Hepatocyte (in vitro differentiated cells): ENCODE measurements around the gene LYSMD4. TPM values are rescaled to one million over a fixed set of nuclear protein-coding genes. Genes with fewer than 3 reads are reported as not detected.

Experiments
- DNase-seq: peaks from one replicate; pipeline ENCODE4 v3.0.0-alpha.2; 2016; ENCODE audit warnings: low spot score
- H2AFZ ChIP-seq: fragments of 200-600 bp; sonication (generic); 2 replicates; pipeline ENCODE4 v1.6.0; 2016; ENCODE audit warnings: antibody characterized with exemption, mild to moderate bottlenecking
- H3K27ac ChIP-seq: fragments of 200-600 bp; sonication (generic); 2 replicates; pipeline ENCODE4 v1.5.1; 2016; ENCODE audit warnings: mild to moderate bottlenecking
- H3K27me3 ChIP-seq: fragments of 200-600 bp; sonication (generic); 2 replicates; pipeline ENCODE4 v1.6.1; 2016
- H3K36me3 ChIP-seq: fragments of 200-600 bp; sonication (generic); replicated peaks from 2 replicates; pipeline ENCODE4 v1.5.1; 2016; ENCODE audit warnings: low read depth; ENCODE audit not compliant: insufficient read depth
- H3K4me1 ChIP-seq: fragments of 200-600 bp; sonication (generic); 2 replicates; pipeline ENCODE4 v1.5.1; 2016; ENCODE audit warnings: mild to moderate bottlenecking, moderate library complexity; ENCODE audit not compliant: insufficient read depth
- H3K4me2 ChIP-seq: fragments of 200-600 bp; sonication (generic); 2 replicates; pipeline ENCODE4 v1.6.0; 2016
- H3K4me3 ChIP-seq: fragments of 200-600 bp; sonication (generic); 2 replicates; pipeline ENCODE4 v1.5.1; 2016; ENCODE audit warnings: mild to moderate bottlenecking
- H3K79me2 ChIP-seq: fragments of 200-600 bp; sonication (generic); 2 replicates; pipeline ENCODE4 v1.6.0; 2017; ENCODE audit warnings: mild to moderate bottlenecking
- H3K9me2 ChIP-seq: fragments of 200-600 bp; sonication (generic); replicated peaks from 2 replicates; pipeline ENCODE4 v1.6.0; 2017; ENCODE audit warnings: mild to moderate bottlenecking; ENCODE audit not compliant: insufficient read depth
- H3K9me3 ChIP-seq: fragments of 200-600 bp; sonication (generic); 2 replicates; pipeline ENCODE4 v1.5.1; 2016; ENCODE audit warnings: low read depth, mild to moderate bottlenecking
- H4K20me1 ChIP-seq: fragments of 200-600 bp; sonication (generic); 2 replicates; pipeline ENCODE4 v1.6.0; 2016; ENCODE audit warnings: mild to moderate bottlenecking; ENCODE audit not compliant: insufficient read depth, poor library complexity, severe bottlenecking
- EZH2 ChIP-seq: fragments of 200-600 bp; sonication (generic); IDR thresholded peaks from 2 replicates; pipeline ENCODE4 v1.6.1; 2016; ENCODE audit warnings: antibody characterized with exemption, mild to moderate bottlenecking, borderline replicate concordance
- EZH2phosphoT487 ChIP-seq: fragments of 200-600 bp; sonication (generic); IDR thresholded peaks from one replicate; pipeline ENCODE4 v1.6.1; 2018; ENCODE audit warnings: antibody characterized with exemption, mild to moderate bottlenecking, low read depth, moderate library complexity; ENCODE audit not compliant: unreplicated experiment, severe bottlenecking
- WGBS: methylation state at CpG from one replicate; pipeline ENCODE4 v1.1.6; 2016; ENCODE audit warnings: low lambda C conversion rate; ENCODE audit errors: missing lambda C conversion rate; 5-methylcytosine and 5-hydroxymethylcytosine counted together
- polyA plus RNA-seq: library from polyadenylated mRNA; unstranded; fragments of >200 nt; fragmentation: Nextera tagmentation; extraction: Ambion mirVana; gene quantifications from 2 replicates; pipeline ENCODE4 v1.2.1, GENCODE V29; 2016
- total RNA-seq: library from RNA; depleted of rRNA; stranded (reverse); fragments of >200 nt; gene quantifications from 2 replicates; pipeline ENCODE4 v1.2.3, GENCODE V29; 2014
- TF ChIP-seq, protein P1 (sequence below): fragments of 200-600 bp; sonication (generic); IDR thresholded peaks from 2 replicates; pipeline ENCODE4 v1.5.1; 2016; ENCODE audit warnings: antibody characterized with exemption, mild to moderate bottlenecking; ENCODE audit not compliant: poor library complexity

Gene LYSMD4
- total and polyA plus RNA-seq, 2 experiments from 2014 or later: 12.8 to 15.4 TPM

GRCh38 chr15:99718421-99718820 lies 14.8 kb downstream of the LYSMD4 start:
- Histone ChIP-seq H3K27me3 (no peaks in the 10 kb centered on the region), H2AFZ (no peak overlapping the region), H3K36me3 (no peaks in the 10 kb centered on the region), H3K4me3 (no peak overlapping the region), H3K79me2 (peaks cover 3% of the 10 kb centered on the region), H4K20me1 (no peaks in the 10 kb centered on the region), H3K27ac (no peak overlapping the region), H3K4me1 (no peaks in the 10 kb centered on the region), H3K9me3 (no peaks in the 10 kb centered on the region), H3K9me2 (no peaks in the 10 kb centered on the region), H3K4me2 (no peak overlapping the region)
- DNase-seq: no peak
- TF ChIP-seq, protein P1, sequence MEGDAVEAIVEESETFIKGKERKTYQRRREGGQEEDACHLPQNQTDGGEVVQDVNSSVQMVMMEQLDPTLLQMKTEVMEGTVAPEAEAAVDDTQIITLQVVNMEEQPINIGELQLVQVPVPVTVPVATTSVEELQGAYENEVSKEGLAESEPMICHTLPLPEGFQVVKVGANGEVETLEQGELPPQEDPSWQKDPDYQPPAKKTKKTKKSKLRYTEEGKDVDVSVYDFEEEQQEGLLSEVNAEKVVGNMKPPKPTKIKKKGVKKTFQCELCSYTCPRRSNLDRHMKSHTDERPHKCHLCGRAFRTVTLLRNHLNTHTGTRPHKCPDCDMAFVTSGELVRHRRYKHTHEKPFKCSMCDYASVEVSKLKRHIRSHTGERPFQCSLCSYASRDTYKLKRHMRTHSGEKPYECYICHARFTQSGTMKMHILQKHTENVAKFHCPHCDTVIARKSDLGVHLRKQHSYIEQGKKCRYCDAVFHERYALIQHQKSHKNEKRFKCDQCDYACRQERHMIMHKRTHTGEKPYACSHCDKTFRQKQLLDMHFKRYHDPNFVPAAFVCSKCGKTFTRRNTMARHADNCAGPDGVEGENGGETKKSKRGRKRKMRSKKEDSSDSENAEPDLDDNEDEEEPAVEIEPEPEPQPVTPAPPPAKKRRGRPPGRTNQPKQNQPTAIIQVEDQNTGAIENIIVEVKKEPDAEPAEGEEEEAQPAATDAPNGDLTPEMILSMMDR: no peak
- TF ChIP-seq EZH2 (no peak), EZH2phosphoT487 (no peak)
- WGBS: 88% methylated on average over 4 of the region's 4 CpGs

- 84% methylated on average over 19 of the region's 19 CpGs for WGBS
Observed at GRCh38 chr15:99717161-99718009, 15.9 kb downstream of the LYSMD4 start.

DNA sequence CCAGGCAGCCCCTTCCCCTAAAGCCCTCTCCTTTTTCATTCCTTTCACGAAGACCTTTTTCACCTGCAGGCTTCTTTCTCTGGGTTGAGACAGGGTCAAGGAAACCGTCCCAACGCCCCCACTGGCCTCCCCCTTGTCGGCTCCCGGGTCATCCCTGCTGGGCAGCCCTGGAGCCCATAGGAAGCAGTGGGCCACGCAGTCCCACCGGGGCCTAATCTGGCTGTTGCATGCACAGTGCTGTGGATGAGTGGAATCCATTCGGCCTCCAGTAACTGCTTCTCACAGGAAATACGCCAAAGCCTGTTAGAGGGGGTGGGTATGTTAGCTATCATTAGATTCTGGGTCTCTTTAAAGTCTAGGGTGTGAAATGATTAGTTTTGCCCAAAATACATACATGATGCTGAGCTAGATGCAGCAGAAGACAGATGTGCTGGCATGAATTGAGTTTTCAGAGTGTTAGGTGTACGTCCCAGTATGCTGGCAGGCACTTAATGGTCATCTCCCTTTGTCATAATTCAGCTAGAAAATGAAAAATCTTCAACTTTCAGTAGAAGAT lies 16.6 kb downstream of the LYSMD4 start:
- H3K27ac ChIP-seq: no peak overlapping the region
- H3K9me2 ChIP-seq: no peaks in the 10 kb centered on the region
- no peak overlapping the region for H2AFZ ChIP-seq
- WGBS: 94% methylated on average over 10 of the region's 10 CpGs
- no peaks in the 10 kb centered on the region for H3K4me1 ChIP-seq
- H3K79me2 ChIP-seq: no peaks in the 10 kb centered on the region
- H3K4me3 ChIP-seq: no peak overlapping the region
- no peaks in the 10 kb centered on the region for H3K27me3 ChIP-seq
- DNase-seq: no peak
- no peaks in the 10 kb centered on the region for H3K9me3 ChIP-seq
- H3K4me2 ChIP-seq: no peak overlapping the region
- no peak for TF ChIP-seq EZH2phosphoT487
- TF ChIP-seq, protein P1: no peak
- TF ChIP-seq EZH2: no peak
- no peaks in the 10 kb centered on the region for H4K20me1 ChIP-seq
- no peaks in the 10 kb centered on the region for H3K36me3 ChIP-seq

More at GRCh38 chr15:99717161-99718009, 15.9 kb downstream of the LYSMD4 start:
- Histone ChIP-seq H3K9me3 (no peaks in the 10 kb centered on the region), H2AFZ (no peak overlapping the region), H3K9me2 (no peaks in the 10 kb centered on the region), H3K4me1 (no peaks in the 10 kb centered on the region), H3K27me3 (no peaks in the 10 kb centered on the region), H3K36me3 (no peaks in the 10 kb centered on the region), H3K4me3 (no peak overlapping the region), H3K79me2 (no peaks in the 10 kb centered on the region), H3K27ac (no peak overlapping the region), H4K20me1 (no peaks in the 10 kb centered on the region), H3K4me2 (no peak overlapping the region)
- DNase-seq: no peak
- no peak for TF ChIP-seq EZH2phosphoT487

DNA sequence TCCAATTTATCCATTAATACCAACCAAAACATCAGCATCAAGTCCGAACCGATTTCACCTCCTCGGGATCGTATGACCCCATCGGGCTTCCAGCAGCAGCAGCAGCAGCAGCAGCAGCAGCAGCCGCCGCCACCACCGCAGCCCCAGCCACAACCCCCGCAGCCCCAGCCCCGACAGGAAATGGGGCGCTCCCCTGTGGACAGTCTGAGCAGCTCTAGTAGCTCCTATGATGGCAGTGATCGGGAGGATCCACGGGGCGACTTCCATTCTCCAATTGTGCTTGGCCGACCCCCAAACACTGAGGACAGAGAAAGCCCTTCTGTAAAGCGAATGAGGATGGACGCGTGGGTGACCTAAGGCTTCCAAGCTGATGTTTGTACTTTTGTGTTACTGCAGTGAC lies 20.8 kb downstream of the LYSMD4 start:
- Histone ChIP-seq H3K27me3 (no peaks in the 10 kb centered on the region), H3K9me2 (no peaks in the 10 kb centered on the region), H3K27ac (no peak overlapping the region), H2AFZ (no peak overlapping the region), H3K4me2 (no peak overlapping the region), H3K9me3 (no peaks in the 10 kb centered on the region), H3K4me1 (peaks cover 5% of the 10 kb centered on the region), H3K4me3 (no peak overlapping the region), H3K79me2 (no peaks in the 10 kb centered on the region), H4K20me1 (no peaks in the 10 kb centered on the region), H3K36me3 (no peaks in the 10 kb centered on the region)
- 93% methylated on average over 18 of the region's 18 CpGs for WGBS
- DNase-seq: no peak
- TF ChIP-seq EZH2 (no peak), EZH2phosphoT487 (no peak)
- TF ChIP-seq, protein P1: no peak
